Prostate gland (tissue), 2 donors: ENCODE results near the gene ALDH7A1. TPM values are rescaled to one million over a fixed set of nuclear protein-coding genes. Genes with fewer than 3 reads are reported as not detected.
"Not testable (repeated sequence)": the region's sequence is repeated elsewhere in the genome, so short reads cannot be mapped to it uniquely, and the experiment has no call there.

Source experiments
- DNase-seq: peaks from one replicate; pipeline ENCODE4 v3.0.0-alpha.2; 2019; ENCODE audit warnings: low spot score
- H3K27ac ChIP-seq, 2 donors: fragments of 200-600 bp; sonication (generic); 2 replicates each; pipeline ENCODE4 v1.5.1; 2017 to 2019
- H3K27me3 ChIP-seq: fragments of 200-600 bp; sonication (generic); replicated peaks from 2 replicates; pipeline ENCODE4 v1.5.1; 2019; ENCODE audit not compliant: insufficient read depth
- H3K36me3 ChIP-seq, 2 donors: fragments of 200-600 bp; sonication (generic); 1 replicate in 1 of 2; 2 replicates in 1 of 2; pipeline versions ENCODE4 v1.5.1 to v1.8.1; 2017 to 2019
- H3K4me1 ChIP-seq: fragments of 200-600 bp; sonication (generic); replicated peaks from 2 replicates; pipeline ENCODE4 v1.5.1; 2019
- H3K4me3 ChIP-seq, 2 donors: fragments of 200-600 bp; sonication (generic); 2 replicates each; pipeline ENCODE4 v1.5.1; 2017 to 2019
- H3K9me3 ChIP-seq: fragments of 200-600 bp; sonication (generic); 2 replicates; pipeline ENCODE4 v1.5.1; 2017
- CTCF ChIP-seq, 4 experiments: fragments of 200-600 bp in 2 of 4; fragments of 450-650 bp in 2 of 4; sonication (generic) in 2 of 4; IDR thresholded peaks; 1 replicate in 3 of 4; 2 replicates in 1 of 4; pipeline ENCODE4 v1.5.1; 2016 to 2019; ENCODE audit warnings: antibody characterized with exemption in 4 of 4, mild to moderate bottlenecking in 2 of 4, moderate library complexity in 2 of 4
- POLR2A ChIP-seq: fragments of 450-650 bp; IDR thresholded peaks from one replicate; pipeline ENCODE4 v1.6.1; 2016; ENCODE audit warnings: antibody characterized with exemption, mild to moderate bottlenecking
- POLR2AphosphoS5 ChIP-seq: sonication (generic); formaldehyde crosslinking; IDR thresholded peaks from one replicate; pipeline ENCODE4 v1.6.1; 2017; ENCODE audit warnings: antibody characterized with exemption
- WGBS: methylation state at CpG from one replicate; pipeline ENCODE4 v1.1.5; 2018; 5-methylcytosine and 5-hydroxymethylcytosine counted together
- intact Hi-C: fragments of 100-400 bp; cut with DNase I; formaldehyde crosslinking; loops from one replicate; pipeline ENCODE4 v1.14.2; 2022
- total RNA-seq, 2 donors: library from RNA; depleted of rRNA; stranded (reverse); fragments of >200 nt; gene quantifications; one replicate each; pipeline ENCODE4 v1.1.0, GENCODE V29; 2016

ALDH7A1 gene
- total RNA-seq, 2 donors from 2014 or later: 59.8 to 62.7 TPM

GRCh38 chr5:126520593-126520953 lies 74.4 kb downstream of the ALDH7A1 start:
- peaks cover 5% of the 10 kb centered on the region for H3K4me1 ChIP-seq
- intact Hi-C loops: no loop called here
- no peak for TF ChIP-seq POLR2AphosphoS5
- no peak for TF ChIP-seq CTCF (IDR thresholded peaks at IDR 0.05)
- no peak for TF ChIP-seq POLR2A
- H3K4me3 ChIP-seq: no peak overlapping the region
- no peaks in the 10 kb centered on the region for H3K27me3 ChIP-seq
- no peaks in the 10 kb centered on the region for H3K9me3 ChIP-seq
- DNase-seq: no peak
- H3K27ac ChIP-seq: peak overlapping the region; percentile 78
- no peaks in the 10 kb centered on the region for H3K36me3 ChIP-seq

GRCh38 chr5:126519637-126520592 lies 75.1 kb downstream of the ALDH7A1 start:
- WGBS: 17% methylated on average over 6 of the region's 6 CpGs
- Histone ChIP-seq H3K4me1 (peaks cover 5% of the 10 kb centered on the region), H3K9me3 (no peaks in the 10 kb centered on the region), H3K4me3 (no peak overlapping the region), H3K36me3 (no peaks in the 10 kb centered on the region), H3K27ac (peak overlapping the region; percentile 78), H3K27me3 (no peaks in the 10 kb centered on the region)
- intact Hi-C loops: no loop called here
- TF ChIP-seq CTCF (IDR thresholded peaks at IDR 0.05) (no peak), POLR2A (no peak), POLR2AphosphoS5 (peak; percentile 64)
- DNase-seq: peak; percentile 39

GRCh38 chr5:126519223-126519622 lies 75.8 kb downstream of the ALDH7A1 start:
- H3K27ac ChIP-seq: peak overlapping the region; percentile 78
- H3K4me1 ChIP-seq, H3K4me3 ChIP-seq, H3K27me3 ChIP-seq, H3K36me3 ChIP-seq, H3K9me3 ChIP-seq, intact Hi-C loops: not testable (repeated sequence)
- WGBS: 34% methylated on average over 4 of the region's 4 CpGs
- DNase-seq: peak; percentile 52

DNA sequence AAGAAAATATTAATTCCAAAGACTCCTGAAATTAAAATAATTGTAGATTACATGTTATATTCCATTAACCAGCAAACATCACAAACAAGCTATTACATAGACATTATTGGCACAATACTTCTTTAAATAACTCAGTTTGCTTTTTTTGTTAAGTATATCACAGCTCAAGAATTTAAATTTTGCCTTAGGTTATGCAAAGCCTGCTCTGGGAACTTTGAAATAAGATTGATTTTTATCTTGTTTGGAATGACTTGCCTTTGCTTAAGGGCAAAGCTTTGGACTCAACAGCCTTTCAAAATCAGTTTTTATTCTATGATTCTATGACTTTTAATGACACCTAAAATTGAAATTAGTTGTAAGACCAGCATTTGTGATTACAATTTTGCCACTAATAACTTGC lies 78.2 kb downstream of the ALDH7A1 start:
- DNase-seq: no peak
- no peak for TF ChIP-seq POLR2A
- no peak for TF ChIP-seq CTCF (IDR thresholded peaks at IDR 0.05)
- no peak for TF ChIP-seq POLR2AphosphoS5
- Histone ChIP-seq H3K27me3 (no peaks in the 10 kb centered on the region), H3K4me1 (peaks cover 5% of the 10 kb centered on the region), H3K9me3 (no peaks in the 10 kb centered on the region), H3K27ac (no peak overlapping the region), H3K36me3 (no peaks in the 10 kb centered on the region), H3K4me3 (no peak overlapping the region)
- intact Hi-C loops: no loop called here

GRCh38 chr5:126516133-126516532 lies 78.9 kb downstream of the ALDH7A1 start:
- no peak for DNase-seq
- Histone ChIP-seq H3K4me3 (no peak overlapping the region), H3K27ac (no peak overlapping the region), H3K36me3 (no peaks in the 10 kb centered on the region), H3K4me1 (peaks cover 5% of the 10 kb centered on the region), H3K27me3 (no peaks in the 10 kb centered on the region), H3K9me3 (no peaks in the 10 kb centered on the region)
- intact Hi-C loops: no loop called here
- TF ChIP-seq POLR2AphosphoS5: no peak
- TF ChIP-seq CTCF (IDR thresholded peaks at IDR 0.05): no peak
- TF ChIP-seq POLR2A: no peak
- 30% methylated on average over 1 of the region's 1 CpG for WGBS
